Sigmoid colon (tissue), 7 donors: Measurements from ENCODE around the gene ZNF836. TPM values are rescaled to one million over a fixed set of nuclear protein-coding genes. Genes with fewer than 3 reads are reported as not detected.
A peak's percentile ranks its signal among the peaks of the same experiment; 100 is the strongest.

Experiments
- DNase-seq: peaks from one replicate; pipeline ENCODE4 v3.0.0-alpha.2; 2019
- H3K27ac ChIP-seq, 4 donors: fragments of 200-600 bp; sonication (generic); one replicate each; pipeline ENCODE4 v1.5.1; 2016 to 2019; ENCODE audit warnings: mild to moderate bottlenecking in 1 of 4
- H3K27me3 ChIP-seq, 3 donors: fragments of 200-600 bp; sonication (generic); one replicate each; pipeline ENCODE4 v1.5.1; 2019; ENCODE audit warnings: mild to moderate bottlenecking in 1 of 3
- H3K36me3 ChIP-seq, 4 donors: fragments of 200-600 bp; sonication (generic); one replicate each; pipeline ENCODE4 v1.5.1; 2016 to 2019
- H3K4me1 ChIP-seq, 4 donors: fragments of 200-600 bp; sonication (generic); one replicate each; pipeline ENCODE4 v1.5.1; 2017 to 2019
- H3K4me3 ChIP-seq, 4 donors: fragments of 200-600 bp; sonication (generic); one replicate each; pipeline ENCODE4 v1.5.1; 2017 to 2019; ENCODE audit warnings: mild to moderate bottlenecking in 2 of 4, moderate library complexity in 1 of 4
- H3K9me3 ChIP-seq, 4 donors: fragments of 200-600 bp in 3 of 4; sonication (generic) in 3 of 4; one replicate each; pipeline versions ENCODE4 v1.5.1 to v1.6.1; 2013 to 2019
- EP300 ChIP-seq, 4 donors: sonication (generic); formaldehyde crosslinking; IDR thresholded peaks; one replicate each; pipeline ENCODE4 v1.6.1; 2017; ENCODE audit warnings: antibody characterized with exemption in 4 of 4
- POLR2A ChIP-seq, 2 donors: fragments of 450-650 bp; IDR thresholded peaks; one replicate each; pipeline ENCODE4 v1.6.1; 2016; ENCODE audit warnings: antibody characterized with exemption in 2 of 2, mild to moderate bottlenecking in 2 of 2, moderate library complexity in 2 of 2
- POLR2AphosphoS5 ChIP-seq, 4 donors: sonication (generic); formaldehyde crosslinking; IDR thresholded peaks; one replicate each; pipeline ENCODE4 v1.6.1; 2017; ENCODE audit warnings: antibody characterized with exemption in 4 of 4
- WGBS, 2 donors: extraction: QIAGEN DNeasy Blood & Tissue Kit; methylation state at CpG; one replicate each; pipeline ENCODE4 v1.1.7; 2013; 5-methylcytosine and 5-hydroxymethylcytosine counted together
- intact Hi-C: fragments of 100-400 bp; cut with DNase I; formaldehyde crosslinking; loops from one replicate; pipeline ENCODE4 v1.15.1; 2023
- polyA plus RNA-seq, 3 donors: library from polyadenylated mRNA; stranded (reverse); fragments of 200-250 nt; gene quantifications; one replicate each; pipeline ENCODE4 v1.2.3, GENCODE V29; 2013
- total RNA-seq, 4 donors: library from RNA; depleted of rRNA; stranded (reverse); fragments of >200 nt; gene quantifications; one replicate each; pipeline ENCODE4 v1.1.0, GENCODE V29; 2016
- TF ChIP-seq, protein P1 (sequence below), 4 experiments: fragments of 450-650 bp in 3 of 4; fragments of 200-600 bp in 1 of 4; IDR thresholded peaks; one replicate each; pipeline ENCODE4 v1.5.1; 2016 to 2019; ENCODE audit warnings: antibody characterized with exemption in 4 of 4, mild to moderate bottlenecking in 3 of 4, moderate library complexity in 2 of 4
- donor health status: healthy with polysubstance abuse.
- donor health status: Bipolar disorder and iron deficiency.
- donor health status: healthy.

The ZNF836 gene
- total RNA-seq (10 to 100 TPM in 2 of 4 donors, 1 to 10 TPM in 2; 9.1 to 12.3 (median 9.9) TPM), polyA plus RNA-seq (1 to 10 TPM; 2.4 to 5.1 (median 2.5) TPM)

DNA sequence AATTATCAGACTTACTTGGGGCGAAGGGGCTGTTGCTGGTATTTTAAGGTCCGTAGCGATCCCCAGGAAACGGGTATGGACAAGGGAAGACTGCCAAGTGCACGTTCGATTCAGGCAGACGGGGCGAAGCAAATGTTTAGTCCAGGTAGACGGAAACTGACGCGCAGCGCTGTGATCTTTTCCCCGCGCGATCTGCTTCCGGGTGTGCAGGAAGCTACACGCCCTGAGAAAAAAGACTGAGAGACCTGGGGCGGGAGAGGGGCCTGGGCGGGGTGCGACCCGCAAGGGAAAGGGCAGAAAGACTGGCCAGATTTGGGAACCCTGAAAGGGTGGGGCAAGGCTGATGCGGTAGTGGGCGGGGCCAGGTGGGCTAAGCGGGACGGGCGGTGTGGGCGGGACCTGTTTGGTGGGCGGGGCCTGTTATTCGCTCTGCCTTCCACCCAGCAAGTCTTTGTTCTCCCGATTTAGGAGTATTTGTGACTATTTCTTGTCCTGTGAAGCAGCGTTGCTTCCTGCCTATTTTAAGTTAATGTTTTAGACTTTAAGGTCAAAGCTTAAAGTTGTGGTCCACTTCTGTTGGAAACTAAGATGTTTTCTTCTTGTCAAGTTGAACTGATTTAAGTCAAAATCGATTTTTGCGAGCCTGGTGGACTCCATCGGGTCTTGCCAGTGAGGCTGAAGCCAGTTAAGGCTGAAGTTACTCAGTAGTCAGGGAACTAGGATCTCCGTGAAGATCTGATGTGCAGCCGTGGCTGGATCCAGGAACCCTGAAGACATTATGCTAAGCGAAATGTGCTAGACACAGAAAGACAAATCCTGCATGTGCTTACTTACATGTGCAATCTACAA lies at the start of gene ZNF836:
Gene ZNF836, minus strand, starts transcription at position 301 of the 849 bp plus-strand sequence. CDS start 3,549 bp downstream, outside the sequence.
- H3K27me3 ChIP-seq, result no peaks in the 10 kb centered on the region
- H3K36me3 ChIP-seq, result peaks cover 6 to 26% (median 9%) of the 10 kb centered on the region in 4 donors
- no peaks in the 10 kb centered on the region for H3K9me3 ChIP-seq
- peak within 1 kb of the TSS; percentile 87 to 90 (median 88) for H3K27ac ChIP-seq
- H3K4me1 ChIP-seq, result peaks cover 0 to 21% (median 12%) of the 10 kb centered on the region in 4 donors
- WGBS, 2 donors, result 6 to 8% methylated on average over 37 of the region's 37 CpGs
- DNase-seq, result peak; percentile 96
- peak within 1 kb of the TSS; percentile 78 to 90 (median 88) for H3K4me3 ChIP-seq
- intact Hi-C loops, result loop anchor here (2.0 kb wide), 1 partner anchor 31 kb away; no protein-coding TSS in a partner anchor
- no peak for TF ChIP-seq POLR2A (IDR thresholded peaks at IDR 0.05)
- peak; percentile 47 to 62 (median 52) for TF ChIP-seq POLR2AphosphoS5 (IDR thresholded peaks at IDR 0.05)

DNA sequence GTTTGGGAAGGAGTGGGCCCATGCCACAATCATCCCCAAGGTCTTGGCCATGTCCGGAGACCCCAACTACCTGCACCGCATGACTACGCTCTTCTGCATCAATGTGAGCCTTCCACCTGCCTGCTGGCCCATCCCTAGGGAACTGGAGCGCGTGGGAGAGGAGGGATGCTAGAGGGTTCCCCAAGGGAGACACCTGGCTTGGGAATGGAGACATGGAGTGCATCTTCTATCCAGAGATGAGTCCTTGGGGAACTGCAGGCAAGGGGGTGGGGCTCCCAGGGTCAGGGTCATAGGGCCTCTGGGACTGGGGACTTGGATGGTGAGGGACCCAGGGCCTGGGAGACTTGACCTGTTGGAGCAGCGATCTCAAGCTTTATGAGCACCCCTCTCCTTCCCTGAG lies 49.6 kb upstream of the ZNF836 start:
- intact Hi-C loops, result no loop called here

DNA sequence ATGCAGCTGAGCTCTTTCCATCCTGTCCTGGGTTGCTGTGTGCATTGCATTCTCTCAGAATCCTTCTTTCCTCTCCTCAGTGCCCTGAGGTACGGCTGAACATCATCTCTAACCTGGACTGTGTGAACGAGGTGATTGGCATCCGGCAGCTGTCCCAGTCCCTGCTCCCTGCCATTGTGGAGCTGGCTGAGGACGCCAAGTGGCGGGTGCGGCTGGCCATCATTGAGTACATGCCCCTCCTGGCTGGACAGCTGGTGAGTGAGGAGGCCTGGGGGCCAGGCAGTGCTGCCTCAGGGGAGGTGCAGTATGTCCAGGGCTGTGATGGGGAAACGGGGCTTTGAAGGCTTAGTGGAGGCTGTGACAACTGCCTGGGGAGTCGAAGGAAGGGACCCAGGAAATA lies 48.2 kb upstream of the ZNF836 start:
- no peak for TF ChIP-seq EP300 (IDR thresholded peaks at IDR 0.05)
- TF ChIP-seq, protein P1, sequence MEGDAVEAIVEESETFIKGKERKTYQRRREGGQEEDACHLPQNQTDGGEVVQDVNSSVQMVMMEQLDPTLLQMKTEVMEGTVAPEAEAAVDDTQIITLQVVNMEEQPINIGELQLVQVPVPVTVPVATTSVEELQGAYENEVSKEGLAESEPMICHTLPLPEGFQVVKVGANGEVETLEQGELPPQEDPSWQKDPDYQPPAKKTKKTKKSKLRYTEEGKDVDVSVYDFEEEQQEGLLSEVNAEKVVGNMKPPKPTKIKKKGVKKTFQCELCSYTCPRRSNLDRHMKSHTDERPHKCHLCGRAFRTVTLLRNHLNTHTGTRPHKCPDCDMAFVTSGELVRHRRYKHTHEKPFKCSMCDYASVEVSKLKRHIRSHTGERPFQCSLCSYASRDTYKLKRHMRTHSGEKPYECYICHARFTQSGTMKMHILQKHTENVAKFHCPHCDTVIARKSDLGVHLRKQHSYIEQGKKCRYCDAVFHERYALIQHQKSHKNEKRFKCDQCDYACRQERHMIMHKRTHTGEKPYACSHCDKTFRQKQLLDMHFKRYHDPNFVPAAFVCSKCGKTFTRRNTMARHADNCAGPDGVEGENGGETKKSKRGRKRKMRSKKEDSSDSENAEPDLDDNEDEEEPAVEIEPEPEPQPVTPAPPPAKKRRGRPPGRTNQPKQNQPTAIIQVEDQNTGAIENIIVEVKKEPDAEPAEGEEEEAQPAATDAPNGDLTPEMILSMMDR (IDR thresholded peaks at IDR 0.05), result no peak
- H3K9me3 ChIP-seq, result no peaks in the 10 kb centered on the region
- WGBS, 2 donors, result 94 to 96% methylated on average over 8 of the region's 8 CpGs
- no peak overlapping the region for H3K27ac ChIP-seq
- no peak overlapping the region for H3K4me3 ChIP-seq
- intact Hi-C loops, result no loop called here
- no peaks in the 10 kb centered on the region for H3K27me3 ChIP-seq
- H3K36me3 ChIP-seq, result peaks cover 62 to 100% (median 91%) of the 10 kb centered on the region in 4 donors
- no peak for DNase-seq
- no peaks in the 10 kb centered on the region for H3K4me1 ChIP-seq

More for the DNA sequence above, 49.6 kb upstream of the ZNF836 start:
- Histone ChIP-seq H3K27ac (no peak overlapping the region), H3K36me3 (peaks cover 56 to 100% (median 88%) of the 10 kb centered on the region in 4 donors), H3K27me3 (no peaks in the 10 kb centered on the region), H3K4me3 (no peak overlapping the region), H3K9me3 (no peaks in the 10 kb centered on the region), H3K4me1 (no peaks in the 10 kb centered on the region)
- WGBS, 2 donors, result 98% methylated on average over 6 of the region's 6 CpGs
- no peak for DNase-seq
- TF ChIP-seq POLR2A (IDR thresholded peaks at IDR 0.05) (no peak), EP300 (IDR thresholded peaks at IDR 0.05) (no peak), POLR2AphosphoS5 (IDR thresholded peaks at IDR 0.05) (no peak)
- TF ChIP-seq, protein P1 (IDR thresholded peaks at IDR 0.05), result no peak

DNA sequence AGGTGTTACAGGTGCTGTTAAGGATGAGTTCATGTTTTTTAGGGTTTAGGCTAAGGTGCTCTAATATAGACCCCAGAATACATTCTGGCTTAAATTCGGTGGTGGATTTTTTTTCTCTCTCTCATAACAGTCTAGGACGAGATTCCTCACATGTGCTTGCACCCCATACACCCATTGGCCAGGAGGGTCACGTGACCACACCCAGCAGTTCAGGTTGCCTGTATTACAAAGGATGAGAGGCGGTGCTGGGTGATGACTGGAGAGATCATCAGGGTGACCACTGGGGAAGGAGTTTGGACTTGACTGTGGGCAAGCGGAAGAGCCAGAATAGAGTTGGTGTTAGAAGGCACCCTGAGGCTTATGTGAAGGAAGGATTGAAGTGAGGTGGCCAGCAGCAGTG lies 46.2 kb upstream of the ZNF836 start:
- Histone ChIP-seq H3K27ac (no peak overlapping the region), H3K4me1 (no peaks in the 10 kb centered on the region), H3K9me3 (no peaks in the 10 kb centered on the region), H3K36me3 (peaks cover 80 to 100% (median 98%) of the 10 kb centered on the region in 4 donors), H3K27me3 (no peaks in the 10 kb centered on the region), H3K4me3 (no peak overlapping the region)
- TF ChIP-seq EP300 (IDR thresholded peaks at IDR 0.05), result no peak
- TF ChIP-seq POLR2AphosphoS5 (IDR thresholded peaks at IDR 0.05), result no peak
- TF ChIP-seq, protein P1 (IDR thresholded peaks at IDR 0.05), result no peak
- TF ChIP-seq POLR2A (IDR thresholded peaks at IDR 0.05), result no peak
- intact Hi-C loops, result no loop called here
- 88 to 93% methylated on average over 5 of the region's 5 CpGs for WGBS, 2 donors
- DNase-seq, result no peak

DNA sequence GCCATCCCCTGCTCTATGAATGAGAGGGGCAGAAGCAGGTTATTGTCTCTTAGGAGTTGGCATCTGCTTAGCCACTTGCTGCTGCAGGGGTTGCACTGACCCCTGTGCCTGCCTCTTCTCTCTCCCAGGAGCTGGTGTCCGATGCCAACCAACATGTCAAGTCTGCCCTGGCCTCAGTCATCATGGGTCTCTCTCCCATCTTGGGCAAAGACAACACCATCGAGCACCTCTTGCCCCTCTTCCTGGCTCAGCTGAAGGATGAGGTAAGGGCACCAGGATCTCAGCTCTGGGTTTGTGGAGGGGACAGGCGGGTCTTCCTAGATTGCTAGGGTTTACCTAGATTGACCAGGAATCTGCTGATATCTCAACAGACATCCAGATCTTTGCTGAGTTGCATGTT lies 45.0 kb upstream of the ZNF836 start:
- intact Hi-C loops, result no loop called here
- no peak overlapping the region for H3K27ac ChIP-seq
- WGBS, 2 donors, result 95 to 98% methylated on average over 3 of the region's 3 CpGs
- no peak overlapping the region for H3K4me3 ChIP-seq
- H3K27me3 ChIP-seq, result no peaks in the 10 kb centered on the region
- TF ChIP-seq POLR2A (IDR thresholded peaks at IDR 0.05), result no peak
- no peak for TF ChIP-seq POLR2AphosphoS5 (IDR thresholded peaks at IDR 0.05)
- TF ChIP-seq EP300 (IDR thresholded peaks at IDR 0.05), result no peak
- TF ChIP-seq, protein P1 (IDR thresholded peaks at IDR 0.05), result no peak
- DNase-seq, result no peak
- no peaks in the 10 kb centered on the region for H3K4me1 ChIP-seq
- peaks cover 83 to 100% (median 98%) of the 10 kb centered on the region in 4 donors for H3K36me3 ChIP-seq
- no peaks in the 10 kb centered on the region for H3K9me3 ChIP-seq
